Body of pancreas (tissue), 4 donors: Measurements from ENCODE around the gene GCNA.

Source experiments
- POLR2A ChIP-seq, 3 donors: fragments of 450-650 bp; IDR thresholded peaks; one replicate each; pipeline ENCODE4 v1.6.1; 2016; ENCODE audit warnings: antibody characterized with exemption in 3 of 3, mild to moderate bottlenecking in 2 of 3
- TF ChIP-seq, protein P1 (sequence below), 7 experiments: fragments of 450-650 bp in 4 of 7; fragments of 200-600 bp in 3 of 7; sonication (generic) in 3 of 7; IDR thresholded peaks; one replicate each; pipeline ENCODE4 v1.5.1; 2016 to 2019; ENCODE audit warnings: antibody characterized with exemption in 7 of 7

DNA sequence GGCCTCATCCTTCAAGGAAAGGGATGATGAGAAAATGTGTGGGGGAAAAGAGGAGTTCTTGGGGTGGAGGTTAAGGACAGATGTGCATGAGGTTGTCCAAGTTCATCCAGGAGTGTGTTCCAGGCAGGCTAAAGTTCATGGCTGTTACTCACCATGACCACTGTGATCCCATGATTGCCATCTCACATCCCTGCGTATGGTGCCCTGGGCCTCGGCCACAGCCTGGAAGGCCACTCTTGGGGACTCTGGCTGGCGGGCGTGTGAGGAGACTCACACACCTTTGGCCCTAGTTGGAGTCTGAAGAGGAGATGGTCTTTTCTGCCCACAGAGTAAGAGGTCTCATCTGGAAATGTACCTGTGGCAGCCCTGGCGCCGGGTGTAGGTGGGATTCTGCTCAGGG, 81.7 kb downstream of the GCNA start:
- TF ChIP-seq, protein P1, sequence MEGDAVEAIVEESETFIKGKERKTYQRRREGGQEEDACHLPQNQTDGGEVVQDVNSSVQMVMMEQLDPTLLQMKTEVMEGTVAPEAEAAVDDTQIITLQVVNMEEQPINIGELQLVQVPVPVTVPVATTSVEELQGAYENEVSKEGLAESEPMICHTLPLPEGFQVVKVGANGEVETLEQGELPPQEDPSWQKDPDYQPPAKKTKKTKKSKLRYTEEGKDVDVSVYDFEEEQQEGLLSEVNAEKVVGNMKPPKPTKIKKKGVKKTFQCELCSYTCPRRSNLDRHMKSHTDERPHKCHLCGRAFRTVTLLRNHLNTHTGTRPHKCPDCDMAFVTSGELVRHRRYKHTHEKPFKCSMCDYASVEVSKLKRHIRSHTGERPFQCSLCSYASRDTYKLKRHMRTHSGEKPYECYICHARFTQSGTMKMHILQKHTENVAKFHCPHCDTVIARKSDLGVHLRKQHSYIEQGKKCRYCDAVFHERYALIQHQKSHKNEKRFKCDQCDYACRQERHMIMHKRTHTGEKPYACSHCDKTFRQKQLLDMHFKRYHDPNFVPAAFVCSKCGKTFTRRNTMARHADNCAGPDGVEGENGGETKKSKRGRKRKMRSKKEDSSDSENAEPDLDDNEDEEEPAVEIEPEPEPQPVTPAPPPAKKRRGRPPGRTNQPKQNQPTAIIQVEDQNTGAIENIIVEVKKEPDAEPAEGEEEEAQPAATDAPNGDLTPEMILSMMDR (IDR thresholded peaks at IDR 0.05) = no peak
- TF ChIP-seq POLR2A (IDR thresholded peaks at IDR 0.05) = no peak
